ENCODE data around the gene HACD1.

GRCh38 chr10:17617031-17617911 is at the start of gene HACD1:
- TF ChIP-seq CTCF (IDR thresholded peaks at IDR 0.05) (peak in 1 of 4 experiments; percentile 41), POLR2A (IDR thresholded peaks at IDR 0.05) (peak in 1 of 2 donors; percentile 44)

Measured in uterus (tissue), 2 donors.